K562 treated with DMSO at 1 percent for 12 hours (cell line): ENCODE results near the gene FAM98A. TPM values are rescaled to one million over a fixed set of nuclear protein-coding genes. Genes with fewer than 3 reads are reported as not detected.

Experiments used
- total RNA-seq: library from RNA; unstranded; fragments of 300-600 nt; gene quantifications from 2 replicates; pipeline ENCODE4 v1.2.3, GENCODE V29; 2022; ENCODE audit not compliant: insufficient read depth

Gene FAM98A
- 7.5 and 40.6 TPM in 2 replicates for total RNA-seq

DNA sequence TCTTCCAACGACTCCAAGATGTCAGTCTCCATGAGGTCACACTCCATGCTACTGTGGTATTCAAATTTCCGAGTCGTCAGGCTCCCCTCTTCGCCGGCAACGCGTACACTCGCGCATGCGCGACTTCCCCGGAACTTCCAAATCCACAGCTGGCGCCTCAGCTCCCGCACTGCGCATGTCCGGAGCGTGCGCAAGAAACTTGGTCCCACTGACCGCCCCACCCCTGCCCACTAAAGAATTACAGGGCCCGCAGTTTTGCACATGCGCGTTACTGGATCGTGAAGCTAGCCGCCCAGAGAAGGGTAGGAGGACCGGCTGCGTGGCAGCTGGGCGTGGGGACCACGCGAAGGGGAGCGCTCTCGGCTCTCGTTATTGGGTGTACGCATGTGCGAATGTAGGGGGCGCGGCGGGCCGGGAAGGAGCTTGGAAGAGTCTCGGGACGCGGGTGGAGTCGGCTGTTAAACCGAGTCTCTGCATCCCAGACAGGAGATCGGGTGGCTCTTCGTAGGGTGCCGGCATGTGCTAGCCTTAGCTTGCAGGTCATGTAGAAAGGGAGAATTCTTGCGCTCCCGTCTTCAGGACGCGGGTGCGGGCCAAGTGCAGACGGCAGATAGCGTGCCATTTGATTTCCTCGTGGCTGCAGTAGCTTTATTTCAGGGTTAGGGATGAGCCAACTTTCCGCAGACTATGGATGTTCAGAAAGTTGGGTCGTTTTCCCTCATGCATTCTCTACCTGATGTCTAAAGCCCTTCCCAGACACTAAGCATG lies at the start of gene FAM98A:
Gene FAM98A (minus strand): TSS at position 125 of the 768 bp plus-strand sequence. CDS start 78 bp downstream, at position 47.

Other genes with a start within 250 kb of the FAM98A start
- 1.4 and 1.6 TPM in 2 replicates for gene RASGRP3, start 122.7 kb downstream of the FAM98A start, total RNA-seq